HepG2 (cell line): Measurements from ENCODE around the gene ABHD2. TPM values are rescaled to one million over a fixed set of nuclear protein-coding genes. Genes with fewer than 3 reads are reported as not detected.

ENCODE experiments used
- FOXP1 ChIP-seq, 2 experiments: fragments of 450-650 bp in 1 of 2; IDR thresholded peaks; 2 replicates each; pipeline ENCODE4 v1.6.1; 2017 to 2018; ENCODE audit warnings: antibody characterized with exemption in 1 of 2
- PAXIP1 ChIP-seq: sonication (generic); formaldehyde crosslinking; conservative IDR thresholded peaks from 2 replicates; pipeline ENCODE4 v1.4.0; 2020; ENCODE audit warnings: mild to moderate bottlenecking, missing genetic modification reagents, moderate library complexity
- PTBP1 ChIP-seq: fragments of 200-400 bp; formaldehyde crosslinking; IDR thresholded peaks from 2 replicates; pipeline ENCODE4 v1.6.1; 2018; ENCODE audit warnings: low read length, low read depth; ENCODE audit not compliant: poor library complexity, severe bottlenecking
- ZBTB4 ChIP-seq: sonication (generic); formaldehyde crosslinking; IDR thresholded peaks from 2 replicates; pipeline ENCODE4 v1.4.0; 2020; ENCODE audit warnings: missing genetic modification reagents, mild to moderate bottlenecking, borderline replicate concordance
- ZNF3 ChIP-seq: IDR thresholded peaks from 2 replicates; pipeline ENCODE4 v1.7.0; 2017; ENCODE audit warnings: inconsistent platforms
- ZNF44 ChIP-seq: sonication (generic); formaldehyde crosslinking; IDR thresholded peaks from 2 replicates; pipeline ENCODE4 v1.5.1; 2020; ENCODE audit warnings: mild to moderate bottlenecking, missing genetic modification reagents
- ZNF441 ChIP-seq: sonication (generic); formaldehyde crosslinking; IDR thresholded peaks from 2 replicates; pipeline ENCODE4 v1.7.0; 2021; ENCODE audit warnings: missing genetic modification reagents, borderline replicate concordance
- ZNF460 ChIP-seq: sonication (generic); formaldehyde crosslinking; IDR thresholded peaks from 2 replicates; pipeline ENCODE4 v1.5.1; 2020; ENCODE audit warnings: missing genetic modification reagents, mild to moderate bottlenecking, borderline replicate concordance
- ZNF513 ChIP-seq: sonication (generic); formaldehyde crosslinking; conservative IDR thresholded peaks from 2 replicates; pipeline ENCODE4 v1.5.0; 2020; ENCODE audit warnings: missing genetic modification reagents
- polyA plus RNA-seq, 8 experiments: library from polyadenylated mRNA; depleted of rRNA in 3 of 8; stranded (reverse) in 7 of 8; unstranded in 1 of 8; fragments of >200 nt; fragmentation: Illumina TruSeq in 4 of 8; extraction: Trizol in 4 of 8; gene quantifications; 2 replicates each; pipeline versions ENCODE4 v1.2.1 to v1.2.3, GENCODE V29; 2011 to 2016; ENCODE audit warnings: low read depth in 4 of 8, missing spikeins in 1 of 8, mixed read lengths in 1 of 8; ENCODE audit not compliant: insufficient read depth in 1 of 8
- total RNA-seq, 5 experiments: library from RNA; depleted of rRNA; stranded (reverse); fragments of >200 nt; fragmentation: Illumina TruSeq; extraction: Trizol; gene quantifications; 2 replicates each; pipeline ENCODE4 v1.2.3, GENCODE V29; 2016; ENCODE audit warnings: low read depth in 1 of 5
- TF ChIP-seq, protein P1 (sequence below): sonication (generic); formaldehyde crosslinking; IDR thresholded peaks from 2 replicates; pipeline ENCODE4 v1.8.1; 2022; ENCODE audit warnings: low read depth, mild to moderate bottlenecking, missing genetic modification reagents

Gene ABHD2
- total and polyA plus RNA-seq, 2 of the 13 experiments (the other 11 are each of a cell fraction or from before 2014, with no cell fraction given): 14.8 to 22.4 TPM

- TF ChIP-seq ZBTB4 (0 out of 2 replicates have a peak, but pooled peaks have one; percentile 72), PTBP1 (no peak), PAXIP1 (CRISPR knock-in tag) (peak; percentile 95), ZNF441 (CRISPR knock-in tag) (peak; percentile 72), FOXP1 (IDR thresholded peaks at IDR 0.05) (no peak), FOXP1 (CRISPR knock-in tag; IDR thresholded peaks at IDR 0.05) (peak; percentile 87), ZNF3 (peak; percentile 85; the same call in 1 of the 2 replicates), ZNF513 (no peak), ZNF460 (no peak; the same call in 1 of the 2 replicates), ZNF44 (no peak)
- TF ChIP-seq, protein P1, sequence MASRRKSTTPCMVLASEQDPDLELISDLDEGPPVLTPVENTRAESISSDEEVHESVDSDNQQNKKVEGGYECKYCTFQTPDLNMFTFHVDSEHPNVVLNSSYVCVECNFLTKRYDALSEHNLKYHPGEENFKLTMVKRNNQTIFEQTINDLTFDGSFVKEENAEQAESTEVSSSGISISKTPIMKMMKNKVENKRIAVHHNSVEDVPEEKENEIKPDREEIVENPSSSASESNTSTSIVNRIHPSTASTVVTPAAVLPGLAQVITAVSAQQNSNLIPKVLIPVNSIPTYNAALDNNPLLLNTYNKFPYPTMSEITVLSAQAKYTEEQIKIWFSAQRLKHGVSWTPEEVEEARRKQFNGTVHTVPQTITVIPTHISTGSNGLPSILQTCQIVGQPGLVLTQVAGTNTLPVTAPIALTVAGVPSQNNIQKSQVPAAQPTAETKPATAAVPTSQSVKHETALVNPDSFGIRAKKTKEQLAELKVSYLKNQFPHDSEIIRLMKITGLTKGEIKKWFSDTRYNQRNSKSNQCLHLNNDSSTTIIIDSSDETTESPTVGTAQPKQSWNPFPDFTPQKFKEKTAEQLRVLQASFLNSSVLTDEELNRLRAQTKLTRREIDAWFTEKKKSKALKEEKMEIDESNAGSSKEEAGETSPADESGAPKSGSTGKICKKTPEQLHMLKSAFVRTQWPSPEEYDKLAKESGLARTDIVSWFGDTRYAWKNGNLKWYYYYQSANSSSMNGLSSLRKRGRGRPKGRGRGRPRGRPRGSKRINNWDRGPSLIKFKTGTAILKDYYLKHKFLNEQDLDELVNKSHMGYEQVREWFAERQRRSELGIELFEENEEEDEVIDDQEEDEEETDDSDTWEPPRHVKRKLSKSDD (CRISPR knock-in tag): no peak
Observed at GRCh38 chr15:89136818-89137772, 48.8 kb downstream of the ABHD2 start (continued).
